Muscle of leg (tissue), 11 donors: Measurements from ENCODE around the gene USO1. TPM values are rescaled to one million over a fixed set of nuclear protein-coding genes. Genes with fewer than 3 reads are reported as not detected.
"Not testable (repeated sequence)": the region's sequence is repeated elsewhere in the genome, so short reads cannot be mapped to it uniquely, and the experiment has no call there.

Experiments used
- DNase-seq: peaks from one replicate; pipeline ENCODE4 v3.0.0; 2013
- H3K27ac ChIP-seq: one replicate; pipeline ENCODE4 v1.5.1; 2013; ENCODE audit warnings: mild to moderate bottlenecking, low read length, control low read depth
- H3K27me3 ChIP-seq: one replicate; pipeline ENCODE4 v1.6.1; 2013; ENCODE audit warnings: low read length; ENCODE audit not compliant: control insufficient read depth, insufficient read depth
- H3K36me3 ChIP-seq: one replicate; pipeline ENCODE4 v1.6.1; 2013; ENCODE audit warnings: low read length; ENCODE audit not compliant: control insufficient read depth, insufficient read depth
- H3K4me1 ChIP-seq: one replicate; pipeline ENCODE4 v1.6.1; 2013; ENCODE audit warnings: low read length; ENCODE audit not compliant: control insufficient read depth, insufficient read depth
- H3K4me3 ChIP-seq: one replicate; pipeline ENCODE4 v1.5.1; 2013; ENCODE audit warnings: low read length, control low read depth
- H3K9me3 ChIP-seq: replicated peaks from 2 replicates; pipeline ENCODE4 v1.6.1; 2013; ENCODE audit warnings: low read depth, low read length; ENCODE audit not compliant: control insufficient read depth
- WGBS: methylation state at CpG from one replicate; pipeline ENCODE4 v1.1.5; 2013; ENCODE audit warnings: missing lambda C conversion rate; ENCODE audit not compliant: insufficient coverage; 5-methylcytosine and 5-hydroxymethylcytosine counted together
- polyA plus RNA-seq, 8 donors: library from polyadenylated mRNA; unstranded; fragments of 120-200 nt; gene quantifications; one replicate each; pipeline versions ENCODE4 v1.2.1 to v1.2.3, GENCODE V29; 2013; ENCODE audit warnings: inconsistent platforms in 1 of 8, low replicate concordance in 1 of 8; ENCODE audit not compliant: insufficient read length in 8 of 8, insufficient read depth in 1 of 8
- total RNA-seq: library from RNA; stranded (reverse); fragments of 120-200 nt; gene quantifications from one replicate; pipeline ENCODE4 v1.2.4, GENCODE V29; 2013

Gene USO1
- total and polyA plus RNA-seq, 9 donors: 145 to 209 (median 175) TPM

- DNase-seq, H3K4me1 ChIP-seq, H3K4me3 ChIP-seq, H3K9me3 ChIP-seq, H3K27ac ChIP-seq, H3K27me3 ChIP-seq: not testable (repeated sequence)
- peaks cover 23% of the 10 kb centered on the region for H3K36me3 ChIP-seq
- 75% methylated on average over 6 of the region's 8 CpGs for WGBS
Observed at GRCh38 chr4:75806035-75806434, 81.7 kb downstream of the USO1 start.

- WGBS: no CpG with 5 or more reads among the region's 2 CpGs
- no peaks in the 10 kb centered on the region for H3K4me1 ChIP-seq
- H3K4me3 ChIP-seq: no peak overlapping the region
- H3K27me3 ChIP-seq: no peaks in the 10 kb centered on the region
- H3K27ac ChIP-seq: no peak overlapping the region
- peaks cover 17% of the 10 kb centered on the region for H3K36me3 ChIP-seq
- no peaks in the 10 kb centered on the region for H3K9me3 ChIP-seq
- DNase-seq: no peak
Observed at GRCh38 chr4:75817901-75818300, 93.5 kb downstream of the USO1 start.

GRCh38 chr4:75819121-75819520 is 94.7 kb downstream of the USO1 start:
- no peaks in the 10 kb centered on the region for H3K4me1 ChIP-seq

GRCh38 chr4:75820197-75820596 is 95.8 kb downstream of the USO1 start:
- no peaks in the 10 kb centered on the region for H3K27me3 ChIP-seq
- no peaks in the 10 kb centered on the region for H3K4me1 ChIP-seq
- H3K9me3 ChIP-seq: no peaks in the 10 kb centered on the region
- DNase-seq: no peak
- H3K36me3 ChIP-seq: peaks cover 5% of the 10 kb centered on the region
- WGBS: 86% methylated on average over 1 of the region's 2 CpGs
- no peak overlapping the region for H3K4me3 ChIP-seq
- H3K27ac ChIP-seq: no peak overlapping the region

More at GRCh38 chr4:75819121-75819520, 94.7 kb downstream of the USO1 start:
- WGBS: no CpG with 5 or more reads among the region's 4 CpGs
- H3K27ac ChIP-seq: no peak overlapping the region
- H3K4me3 ChIP-seq: no peak overlapping the region
- H3K36me3 ChIP-seq: peaks cover 14% of the 10 kb centered on the region
- no peaks in the 10 kb centered on the region for H3K27me3 ChIP-seq
- no peaks in the 10 kb centered on the region for H3K9me3 ChIP-seq
- no peak for DNase-seq

GRCh38 chr4:75820676-75821075 is 96.3 kb downstream of the USO1 start:
- H3K27me3 ChIP-seq: no peaks in the 10 kb centered on the region
- H3K4me3 ChIP-seq: no peak overlapping the region
- no peaks in the 10 kb centered on the region for H3K4me1 ChIP-seq
- H3K27ac ChIP-seq: no peak overlapping the region
- H3K36me3 ChIP-seq: peaks cover 3% of the 10 kb centered on the region
- no peak for DNase-seq
- no peaks in the 10 kb centered on the region for H3K9me3 ChIP-seq
- 89% methylated on average over 1 of the region's 3 CpGs for WGBS

GRCh38 chr4:75821216-75821615 is 96.8 kb downstream of the USO1 start:
- no peaks in the 10 kb centered on the region for H3K27me3 ChIP-seq
- DNase-seq: no peak
- H3K27ac ChIP-seq: no peak overlapping the region
- peaks cover 3% of the 10 kb centered on the region for H3K36me3 ChIP-seq
- no peak overlapping the region for H3K4me3 ChIP-seq
- no peaks in the 10 kb centered on the region for H3K9me3 ChIP-seq
- no CpG with 5 or more reads among the region's 3 CpGs for WGBS
- no peaks in the 10 kb centered on the region for H3K4me1 ChIP-seq

GRCh38 chr4:75821966-75822365 is 97.6 kb downstream of the USO1 start:
- no peak for DNase-seq
- H3K27ac ChIP-seq: no peak overlapping the region
- H3K36me3 ChIP-seq: peaks cover 3% of the 10 kb centered on the region
- H3K4me1 ChIP-seq: no peaks in the 10 kb centered on the region
- 100% methylated on average over 1 of the region's 5 CpGs for WGBS
- no peak overlapping the region for H3K4me3 ChIP-seq
- H3K27me3 ChIP-seq: no peaks in the 10 kb centered on the region
- no peaks in the 10 kb centered on the region for H3K9me3 ChIP-seq

GRCh38 chr4:75822416-75822815 is 98.0 kb downstream of the USO1 start:
- Histone ChIP-seq H3K36me3 (peaks cover 3% of the 10 kb centered on the region), H3K9me3 (no peaks in the 10 kb centered on the region), H3K4me3 (no peak overlapping the region), H3K27me3 (no peaks in the 10 kb centered on the region), H3K4me1 (no peaks in the 10 kb centered on the region), H3K27ac (no peak overlapping the region)
- WGBS: 87% methylated on average over 4 of the region's 5 CpGs
- DNase-seq: peak; percentile 39

- Histone ChIP-seq H3K9me3 (no peaks in the 10 kb centered on the region), H3K4me1 (no peaks in the 10 kb centered on the region), H3K27me3 (no peaks in the 10 kb centered on the region), H3K27ac (no peak overlapping the region), H3K36me3 (no peaks in the 10 kb centered on the region), H3K4me3 (no peak overlapping the region)
- DNase-seq: no peak
- WGBS: 17% methylated on average over 2 of the region's 2 CpGs
Observed at GRCh38 chr4:75823812-75824211, 99.4 kb downstream of the USO1 start.

GRCh38 chr4:75830906-75831305 is 106.5 kb downstream of the USO1 start:
- H3K9me3 ChIP-seq: no peaks in the 10 kb centered on the region
- WGBS: no CpG with 5 or more reads among the region's 1 CpG
- H3K4me3 ChIP-seq: no peak overlapping the region
- DNase-seq: no peak
- no peaks in the 10 kb centered on the region for H3K36me3 ChIP-seq
- H3K4me1 ChIP-seq: no peaks in the 10 kb centered on the region
- H3K27me3 ChIP-seq: no peaks in the 10 kb centered on the region
- no peak overlapping the region for H3K27ac ChIP-seq

GRCh38 chr4:75831856-75832405 is 107.6 kb downstream of the USO1 start:
- H3K4me1 ChIP-seq: no peaks in the 10 kb centered on the region
- H3K9me3 ChIP-seq: no peaks in the 10 kb centered on the region
- no peak overlapping the region for H3K4me3 ChIP-seq
- peak; percentile 50 for DNase-seq
- WGBS: no CpG with 5 or more reads among the region's 2 CpGs
- no peaks in the 10 kb centered on the region for H3K36me3 ChIP-seq
- H3K27me3 ChIP-seq: no peaks in the 10 kb centered on the region
- H3K27ac ChIP-seq: no peak overlapping the region
